NCI-H2029 (cell line): ENCODE measurements around the gene CES1.
"Not testable (repeated sequence)": the region's sequence is repeated elsewhere in the genome, so short reads cannot be mapped to it uniquely, and the experiment has no call there.

ENCODE experiments used
- DNase-seq: peaks from one replicate; lab custom pipeline; 2025; lab: John Stamatoyannopoulos, UW

Gene CES1

GRCh38 chr16:55832773-55833691 is at the start of gene CES1:
Gene CES1 (minus strand): TSS chr16:55833096. CDS start chr16:55833055, 41 bp downstream.
- DNase-seq = no peak

GRCh38 chr16:55876854-55877253 is 44.0 kb upstream of the CES1 start:
- DNase-seq = no peak

GRCh38 chr16:55875273-55875672 is 42.4 kb upstream of the CES1 start, which contains the start of gene CES5A:
Gene CES5A (minus strand): TSS chr16:55875373. CDS start chr16:55875221, 152 bp downstream.
- no peak for DNase-seq

GRCh38 chr16:55873122-55873521 is 40.2 kb upstream of the CES1 start:
- DNase-seq = no peak

GRCh38 chr16:55872130-55872529 is 39.2 kb upstream of the CES1 start:
- DNase-seq = no peak

GRCh38 chr16:55871411-55872038 is 38.6 kb upstream of the CES1 start:
- DNase-seq = no peak

GRCh38 chr16:55868980-55869379 is 36.1 kb upstream of the CES1 start:
- no peak for DNase-seq

GRCh38 chr16:55868137-55868536 is 35.2 kb upstream of the CES1 start:
- no peak for DNase-seq

- no peak for DNase-seq
These were observed 28.4 kb upstream of the CES1 start for GRCh38 chr16:55861288-55861687.

- DNase-seq = not testable (repeated sequence)
These were observed 24.8 kb upstream of the CES1 start for GRCh38 chr16:55857650-55858049.

GRCh38 chr16:55856950-55857349 is 24.1 kb upstream of the CES1 start:
- DNase-seq = no peak

- DNase-seq = no peak
These were observed 20.2 kb upstream of the CES1 start for GRCh38 chr16:55853114-55853513.

GRCh38 chr16:55849536-55849935 is 16.6 kb upstream of the CES1 start:
- DNase-seq = no peak

- no peak for DNase-seq
These were observed 13.9 kb upstream of the CES1 start for GRCh38 chr16:55846598-55847346.

GRCh38 chr16:55843105-55843395 is 10.2 kb upstream of the CES1 start:
- DNase-seq = no peak

- DNase-seq = no peak
These were observed 9.6 kb upstream of the CES1 start for GRCh38 chr16:55842369-55843104.

- DNase-seq = no peak
These were observed 6.2 kb upstream of the CES1 start for GRCh38 chr16:55839115-55839514.

- no peak for DNase-seq
These were observed 3.3 kb upstream of the CES1 start for GRCh38 chr16:55836158-55836611.

GRCh38 chr16:55835581-55835980 is 2.7 kb upstream of the CES1 start:
- DNase-seq = no peak

GRCh38 chr16:55835173-55835572 is 2.3 kb upstream of the CES1 start:
- DNase-seq = not testable (repeated sequence)

- DNase-seq = no peak
These were observed 1.2 kb upstream of the CES1 start for GRCh38 chr16:55834049-55834448.

- no peak for DNase-seq
These were observed 497 bp downstream of the CES1 start for GRCh38 chr16:55832425-55832772.
